HepG2 (cell line): ENCODE data around the gene LSM12. TPM values are rescaled to one million over a fixed set of nuclear protein-coding genes. Genes with fewer than 3 reads are reported as not detected.

Experiments used
- ARHGAP35 ChIP-seq: sonication (generic); formaldehyde crosslinking; IDR thresholded peaks from 2 replicates; pipeline ENCODE4 v1.9.0; 2022; ENCODE audit warnings: mild to moderate bottlenecking, inconsistent platforms, moderate library complexity, missing genetic modification reagents, borderline replicate concordance
- ATF7 ChIP-seq, 2 experiments: fragments of 450-650 bp in 1 of 2; sonication (generic) in 1 of 2; formaldehyde crosslinking in 1 of 2; IDR thresholded peaks; 2 replicates each; pipeline versions ENCODE4 v1.4.0 to v1.6.1; 2016 to 2020; ENCODE audit warnings: antibody characterized with exemption in 1 of 2, mild to moderate bottlenecking in 1 of 2, missing genetic modification reagents in 1 of 2
- CHD4 ChIP-seq: fragments of 200-600 bp; sonication (generic); IDR thresholded peaks from 2 replicates; pipeline ENCODE4 v1.7.0; 2017; ENCODE audit warnings: mild to moderate bottlenecking, low read length, borderline replicate concordance
- MEIS2 ChIP-seq: sonication (generic); formaldehyde crosslinking; IDR thresholded peaks from 2 replicates; pipeline ENCODE4 v1.9.0; 2021; ENCODE audit warnings: mild to moderate bottlenecking, missing genetic modification reagents
- NCOA2 ChIP-seq: sonication (generic); formaldehyde crosslinking; IDR thresholded peaks from 2 replicates; pipeline ENCODE4 v1.8.0; 2022; ENCODE audit warnings: inconsistent platforms
- SOX13 ChIP-seq, 3 experiments: fragments of 450-650 bp in 1 of 3; sonication (generic) in 1 of 3; formaldehyde crosslinking in 1 of 3; IDR thresholded peaks in 2 of 3; conservative IDR thresholded peaks in 1 of 3; 2 replicates each; pipeline versions ENCODE4 v1.5.0 to v1.6.1; 2016 to 2020; ENCODE audit warnings: antibody characterized with exemption in 1 of 3, mild to moderate bottlenecking in 1 of 3, missing compliant biosample characterization in 1 of 3, missing genetic modification reagents in 1 of 3, moderate library complexity in 1 of 3
- SRSF4 ChIP-seq: fragments of 200-400 bp; formaldehyde crosslinking; IDR thresholded peaks from one replicate; pipeline ENCODE4 v1.6.1; 2018; ENCODE audit warnings: mild to moderate bottlenecking, low read depth, low read length, moderate library complexity; ENCODE audit not compliant: poor library complexity, severe bottlenecking
- TBP ChIP-seq: sonication (generic); formaldehyde crosslinking; IDR thresholded peaks from 2 replicates; pipeline ENCODE4 v1.5.0; 2020; ENCODE audit warnings: missing genetic modification reagents
- ZKSCAN5 ChIP-seq: sonication (generic); formaldehyde crosslinking; IDR thresholded peaks from 2 replicates; pipeline ENCODE4 v1.5.1; 2020; ENCODE audit warnings: mild to moderate bottlenecking, missing genetic modification reagents
- ZNF496 ChIP-seq: sonication (generic); formaldehyde crosslinking; IDR thresholded peaks from 2 replicates; pipeline ENCODE4 v1.8.1; 2023; ENCODE audit warnings: mild to moderate bottlenecking, moderate library complexity, missing genetic modification reagents; ENCODE audit not compliant: insufficient replicate concordance
- ZNF777 ChIP-seq: sonication (generic); formaldehyde crosslinking; IDR thresholded peaks from 2 replicates; pipeline ENCODE4 v1.4.0; 2020; ENCODE audit warnings: missing genetic modification reagents
- ZSCAN21 ChIP-seq: sonication (generic); formaldehyde crosslinking; IDR thresholded peaks from 2 replicates; pipeline ENCODE4 v1.8.0; 2022; ENCODE audit warnings: mild to moderate bottlenecking, missing genetic modification reagents, moderate library complexity, borderline replicate concordance
- polyA plus RNA-seq, 8 experiments: library from polyadenylated mRNA; depleted of rRNA in 3 of 8; stranded (reverse) in 7 of 8; unstranded in 1 of 8; fragments of >200 nt; fragmentation: Illumina TruSeq in 4 of 8; extraction: Trizol in 4 of 8; gene quantifications; 2 replicates each; pipeline versions ENCODE4 v1.2.1 to v1.2.3, GENCODE V29; 2011 to 2016; ENCODE audit warnings: low read depth in 4 of 8, missing spikeins in 1 of 8, mixed read lengths in 1 of 8; ENCODE audit not compliant: insufficient read depth in 1 of 8
- total RNA-seq, 5 experiments: library from RNA; depleted of rRNA; stranded (reverse); fragments of >200 nt; fragmentation: Illumina TruSeq; extraction: Trizol; gene quantifications; 2 replicates each; pipeline ENCODE4 v1.2.3, GENCODE V29; 2016; ENCODE audit warnings: low read depth in 1 of 5
- TF ChIP-seq, protein P1 (sequence below): sonication (generic); formaldehyde crosslinking; IDR thresholded peaks from 2 replicates; pipeline ENCODE4 v1.4.0; 2020; ENCODE audit warnings: mild to moderate bottlenecking, missing genetic modification reagents, borderline replicate concordance
- TF ChIP-seq, protein P2 (sequence below): IDR thresholded peaks from 2 replicates; pipeline ENCODE4 v1.6.1; 2012; ENCODE audit warnings: low read length, improper control_type of control experiment
- TF ChIP-seq, protein P3 (sequence below): sonication (generic); formaldehyde crosslinking; IDR thresholded peaks from 2 replicates; pipeline ENCODE4 v1.5.0; 2020; ENCODE audit warnings: missing genetic modification reagents
- TF ChIP-seq, protein P4 (sequence below): sonication (generic); formaldehyde crosslinking; IDR thresholded peaks from 2 replicates; pipeline ENCODE4 v1.8.1; 2023; ENCODE audit warnings: mild to moderate bottlenecking, missing genetic modification reagents

LSM12 gene
- total and polyA plus RNA-seq, 2 of the 13 experiments (the other 11 are each of a cell fraction or from before 2014, with no cell fraction given): 52.8 to 55.7 TPM

DNA sequence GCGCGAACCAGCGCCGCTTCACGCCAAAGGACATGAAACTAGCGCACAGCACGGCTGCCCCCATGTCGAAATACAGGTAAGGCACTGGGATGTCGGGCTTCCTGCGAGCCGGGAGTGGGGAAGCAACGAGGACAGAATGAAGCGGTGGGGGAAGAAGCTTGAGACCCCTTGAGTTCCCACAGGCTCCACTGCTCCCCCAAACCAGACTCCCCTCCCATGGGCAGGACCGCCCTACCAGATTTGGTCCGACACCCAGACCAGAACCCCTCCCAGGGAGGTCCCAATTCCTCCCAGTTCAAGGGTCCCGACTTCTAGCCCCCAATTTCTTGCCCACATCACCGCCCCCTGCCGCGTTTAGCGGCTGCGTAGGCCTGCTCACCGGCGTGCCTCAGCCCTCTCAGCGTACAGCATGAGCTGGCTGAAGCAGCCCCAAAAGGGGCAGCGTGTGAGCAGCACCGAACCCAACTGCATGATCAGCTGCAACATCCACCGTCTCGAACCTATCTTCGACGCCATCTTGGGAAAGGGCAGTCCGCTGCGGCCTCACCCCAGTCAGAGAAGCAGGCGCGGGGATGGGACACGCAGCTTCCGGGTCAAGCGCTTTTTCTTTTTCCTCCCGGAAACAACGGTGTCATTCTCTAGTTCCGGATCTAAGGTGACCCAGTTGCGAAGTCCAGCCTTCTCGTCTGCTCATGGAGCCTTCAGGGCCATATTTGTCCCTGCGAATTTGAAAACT lies 51.9 kb downstream of the LSM12 start, which contains the start of gene TMEM101 (continued):
- TF ChIP-seq ATF7 (IDR thresholded peaks at IDR 0.05) (no peak), ATF7 (CRISPR knock-in tag; IDR thresholded peaks at IDR 0.05) (peak; percentile 91), CHD4 (no peak), ARHGAP35 (no peak; the same call in 1 of the 2 replicates), SOX13 (IDR thresholded peaks at IDR 0.05) (peak; percentile 15; the same call in 1 of the 2 replicates), SOX13 (CRISPR knock-in tag; conservative IDR thresholded peaks at IDR 0.05 in 1 of 2, IDR thresholded peaks at IDR 0.05 in 1 of 2) (peak in 1 of 2 experiments; percentile 72; a peak in 2 of 4 replicates), ZSCAN21 (CRISPR knock-in tag) (peak; percentile 76; the same call in 1 of the 2 replicates), NCOA2 (CRISPR knock-in tag) (peak; percentile 73), SRSF4 (no peak), MEIS2 (CRISPR knock-in tag) (peak; percentile 81), ZNF496 (CRISPR knock-in tag) (no peak), ZKSCAN5 (0 out of 2 replicates have a peak, but pooled peaks have one; percentile 42), ZNF777 (CRISPR knock-in tag) (peak; percentile 25; the same call in 1 of the 2 replicates), TBP (CRISPR knock-in tag) (peak; percentile 94)
- TF ChIP-seq, protein P1, sequence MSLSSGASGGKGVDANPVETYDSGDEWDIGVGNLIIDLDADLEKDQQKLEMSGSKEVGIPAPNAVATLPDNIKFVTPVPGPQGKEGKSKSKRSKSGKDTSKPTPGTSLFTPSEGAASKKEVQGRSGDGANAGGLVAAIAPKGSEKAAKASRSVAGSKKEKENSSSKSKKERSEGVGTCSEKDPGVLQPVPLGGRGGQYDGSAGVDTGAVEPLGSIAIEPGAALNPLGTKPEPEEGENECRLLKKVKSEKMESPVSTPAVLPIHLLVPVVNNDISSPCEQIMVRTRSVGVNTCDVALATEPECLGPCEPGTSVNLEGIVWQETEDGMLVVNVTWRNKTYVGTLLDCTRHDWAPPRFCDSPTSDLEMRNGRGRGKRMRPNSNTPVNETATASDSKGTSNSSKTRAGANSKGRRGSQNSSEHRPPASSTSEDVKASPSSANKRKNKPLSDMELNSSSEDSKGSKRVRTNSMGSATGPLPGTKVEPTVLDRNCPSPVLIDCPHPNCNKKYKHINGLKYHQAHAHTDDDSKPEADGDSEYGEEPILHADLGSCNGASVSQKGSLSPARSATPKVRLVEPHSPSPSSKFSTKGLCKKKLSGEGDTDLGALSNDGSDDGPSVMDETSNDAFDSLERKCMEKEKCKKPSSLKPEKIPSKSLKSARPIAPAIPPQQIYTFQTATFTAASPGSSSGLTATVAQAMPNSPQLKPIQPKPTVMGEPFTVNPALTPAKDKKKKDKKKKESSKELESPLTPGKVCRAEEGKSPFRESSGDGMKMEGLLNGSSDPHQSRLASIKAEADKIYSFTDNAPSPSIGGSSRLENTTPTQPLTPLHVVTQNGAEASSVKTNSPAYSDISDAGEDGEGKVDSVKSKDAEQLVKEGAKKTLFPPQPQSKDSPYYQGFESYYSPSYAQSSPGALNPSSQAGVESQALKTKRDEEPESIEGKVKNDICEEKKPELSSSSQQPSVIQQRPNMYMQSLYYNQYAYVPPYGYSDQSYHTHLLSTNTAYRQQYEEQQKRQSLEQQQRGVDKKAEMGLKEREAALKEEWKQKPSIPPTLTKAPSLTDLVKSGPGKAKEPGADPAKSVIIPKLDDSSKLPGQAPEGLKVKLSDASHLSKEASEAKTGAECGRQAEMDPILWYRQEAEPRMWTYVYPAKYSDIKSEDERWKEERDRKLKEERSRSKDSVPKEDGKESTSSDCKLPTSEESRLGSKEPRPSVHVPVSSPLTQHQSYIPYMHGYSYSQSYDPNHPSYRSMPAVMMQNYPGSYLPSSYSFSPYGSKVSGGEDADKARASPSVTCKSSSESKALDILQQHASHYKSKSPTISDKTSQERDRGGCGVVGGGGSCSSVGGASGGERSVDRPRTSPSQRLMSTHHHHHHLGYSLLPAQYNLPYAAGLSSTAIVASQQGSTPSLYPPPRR (CRISPR knock-in tag): peak; percentile 72
- TF ChIP-seq, protein P2, sequence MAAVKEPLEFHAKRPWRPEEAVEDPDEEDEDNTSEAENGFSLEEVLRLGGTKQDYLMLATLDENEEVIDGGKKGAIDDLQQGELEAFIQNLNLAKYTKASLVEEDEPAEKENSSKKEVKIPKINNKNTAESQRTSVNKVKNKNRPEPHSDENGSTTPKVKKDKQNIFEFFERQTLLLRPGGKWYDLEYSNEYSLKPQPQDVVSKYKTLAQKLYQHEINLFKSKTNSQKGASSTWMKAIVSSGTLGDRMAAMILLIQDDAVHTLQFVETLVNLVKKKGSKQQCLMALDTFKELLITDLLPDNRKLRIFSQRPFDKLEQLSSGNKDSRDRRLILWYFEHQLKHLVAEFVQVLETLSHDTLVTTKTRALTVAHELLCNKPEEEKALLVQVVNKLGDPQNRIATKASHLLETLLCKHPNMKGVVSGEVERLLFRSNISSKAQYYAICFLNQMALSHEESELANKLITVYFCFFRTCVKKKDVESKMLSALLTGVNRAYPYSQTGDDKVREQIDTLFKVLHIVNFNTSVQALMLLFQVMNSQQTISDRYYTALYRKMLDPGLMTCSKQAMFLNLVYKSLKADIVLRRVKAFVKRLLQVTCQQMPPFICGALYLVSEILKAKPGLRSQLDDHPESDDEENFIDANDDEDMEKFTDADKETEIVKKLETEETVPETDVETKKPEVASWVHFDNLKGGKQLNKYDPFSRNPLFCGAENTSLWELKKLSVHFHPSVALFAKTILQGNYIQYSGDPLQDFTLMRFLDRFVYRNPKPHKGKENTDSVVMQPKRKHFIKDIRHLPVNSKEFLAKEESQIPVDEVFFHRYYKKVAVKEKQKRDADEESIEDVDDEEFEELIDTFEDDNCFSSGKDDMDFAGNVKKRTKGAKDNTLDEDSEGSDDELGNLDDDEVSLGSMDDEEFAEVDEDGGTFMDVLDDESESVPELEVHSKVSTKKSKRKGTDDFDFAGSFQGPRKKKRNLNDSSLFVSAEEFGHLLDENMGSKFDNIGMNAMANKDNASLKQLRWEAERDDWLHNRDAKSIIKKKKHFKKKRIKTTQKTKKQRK: no peak
- TF ChIP-seq, protein P3, sequence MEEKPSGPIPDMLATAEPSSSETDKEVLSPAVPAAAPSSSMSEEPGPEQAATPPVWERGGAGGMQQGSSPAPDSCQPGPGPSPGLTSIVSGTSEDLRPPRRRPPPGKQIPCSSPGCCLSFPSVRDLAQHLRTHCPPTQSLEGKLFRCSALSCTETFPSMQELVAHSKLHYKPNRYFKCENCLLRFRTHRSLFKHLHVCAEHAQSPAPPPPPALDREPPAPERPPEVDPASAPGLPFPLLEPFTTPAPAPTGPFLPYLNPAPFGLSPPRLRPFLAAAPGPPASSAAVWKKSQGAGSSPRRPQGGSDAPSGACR (CRISPR knock-in tag): peak; percentile 89
- TF ChIP-seq, protein P4, sequence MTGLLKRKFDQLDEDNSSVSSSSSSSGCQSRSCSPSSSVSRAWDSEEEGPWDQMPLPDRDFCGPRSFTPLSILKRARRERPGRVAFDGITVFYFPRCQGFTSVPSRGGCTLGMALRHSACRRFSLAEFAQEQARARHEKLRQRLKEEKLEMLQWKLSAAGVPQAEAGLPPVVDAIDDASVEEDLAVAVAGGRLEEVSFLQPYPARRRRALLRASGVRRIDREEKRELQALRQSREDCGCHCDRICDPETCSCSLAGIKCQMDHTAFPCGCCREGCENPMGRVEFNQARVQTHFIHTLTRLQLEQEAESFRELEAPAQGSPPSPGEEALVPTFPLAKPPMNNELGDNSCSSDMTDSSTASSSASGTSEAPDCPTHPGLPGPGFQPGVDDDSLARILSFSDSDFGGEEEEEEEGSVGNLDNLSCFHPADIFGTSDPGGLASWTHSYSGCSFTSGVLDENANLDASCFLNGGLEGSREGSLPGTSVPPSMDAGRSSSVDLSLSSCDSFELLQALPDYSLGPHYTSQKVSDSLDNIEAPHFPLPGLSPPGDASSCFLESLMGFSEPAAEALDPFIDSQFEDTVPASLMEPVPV (CRISPR knock-in tag): peak; percentile 80
